ENCODE data around the gene FAM162A.
"Not testable (repeated sequence)": the region's sequence is repeated elsewhere in the genome, so short reads cannot be mapped to it uniquely, and the experiment has no call there.

Gene FAM162A

GRCh38 chr3:122364490-122364889 lies 19.5 kb upstream of the FAM162A start:
- no peak for DNase-seq (ENCODE audit: low read depth)
- H3K4me3 ChIP-seq (ENCODE audit: low read length) = no peak overlapping the region
- TF ChIP-seq CTCF (conservative IDR thresholded peaks at IDR 0.05; ENCODE audit: low read length) = no peak

GRCh38 chr3:122365073-122365472 lies 18.9 kb upstream of the FAM162A start:
- no peak for DNase-seq (ENCODE audit: low read depth)
- no peak for TF ChIP-seq CTCF (conservative IDR thresholded peaks at IDR 0.05; ENCODE audit: low read length)
- no peak overlapping the region for H3K4me3 ChIP-seq (ENCODE audit: low read length)

- DNase-seq (ENCODE audit: low read depth); H3K4me3 ChIP-seq (ENCODE audit: low read length): not testable (repeated sequence)
These were observed 18.2 kb upstream of the FAM162A start for GRCh38 chr3:122365582-122366378.

- TF ChIP-seq CTCF (conservative IDR thresholded peaks at IDR 0.05; ENCODE audit: low read length) = no peak
- DNase-seq (ENCODE audit: low read depth) = no peak
- H3K4me3 ChIP-seq (ENCODE audit: low read length) = no peak overlapping the region
These were observed 17.6 kb upstream of the FAM162A start for GRCh38 chr3:122366379-122366749.

GRCh38 chr3:122374034-122374433 lies 9.9 kb upstream of the FAM162A start:
- no peak for DNase-seq (ENCODE audit: low read depth)
- no peak overlapping the region for H3K4me3 ChIP-seq (ENCODE audit: low read length)
- TF ChIP-seq CTCF (conservative IDR thresholded peaks at IDR 0.05; ENCODE audit: low read length) = no peak

GRCh38 chr3:122377975-122378374 lies 6.0 kb upstream of the FAM162A start:
- no peak for TF ChIP-seq CTCF (conservative IDR thresholded peaks at IDR 0.05; ENCODE audit: low read length)
- no peak for DNase-seq (ENCODE audit: low read depth)
- no peak overlapping the region for H3K4me3 ChIP-seq (ENCODE audit: low read length)

GRCh38 chr3:122382888-122383666 lies 905 bp upstream of the FAM162A start, which contains the start of gene MIX23:
Gene MIX23, minus strand, starts transcription at chr3:122383231. Its CDS starts 7 bp downstream, at chr3:122383224.
- peak; percentile 75 for DNase-seq (ENCODE audit: low read depth)
- H3K4me3 ChIP-seq (ENCODE audit: low read length) = peak within 1 kb of the TSS; percentile 83
- no peak for TF ChIP-seq CTCF (conservative IDR thresholded peaks at IDR 0.05; ENCODE audit: low read length)
